NCI-H1105 treated with DMSO at 0.1 percent for 48 hours (cell line): ENCODE measurements around the gene GPR146.
"Not testable (repeated sequence)": the region's sequence is repeated elsewhere in the genome, so short reads cannot be mapped to it uniquely, and the experiment has no call there.

Experiments
- DNase-seq: peaks from one replicate; lab custom pipeline; 2025; lab: John Stamatoyannopoulos, UW

Gene GPR146

GRCh38 chr7:1025743-1026581 lies 18.4 kb upstream of the GPR146 start:
- DNase-seq: peak; percentile 94

DNA sequence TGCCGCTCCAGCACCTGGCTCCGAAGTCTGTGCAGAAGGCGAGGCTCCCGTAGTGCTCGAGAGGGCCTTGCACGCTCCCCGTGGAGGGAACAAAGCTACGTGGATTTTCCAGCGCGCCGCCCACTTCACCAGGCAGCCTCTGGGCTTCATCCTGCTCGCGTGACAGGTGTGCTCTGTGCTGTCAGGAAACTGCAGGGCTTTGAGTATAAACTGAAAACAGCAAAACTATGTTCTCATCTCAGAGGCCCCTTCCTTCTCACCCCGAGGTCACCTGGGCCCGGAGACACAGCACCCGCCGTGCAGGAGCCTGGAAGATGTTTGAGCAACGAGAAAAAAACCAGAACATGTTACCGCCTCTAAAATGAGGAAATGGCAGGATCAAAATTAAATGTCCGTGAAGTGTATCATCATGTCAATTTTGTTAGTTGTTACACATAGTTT lies 17.6 kb upstream of the GPR146 start:
- DNase-seq: no peak

GRCh38 chr7:1027242-1028043 lies 16.9 kb upstream of the GPR146 start:
- DNase-seq: peak; percentile 19

GRCh38 chr7:1028044-1028770 lies 16.1 kb upstream of the GPR146 start:
- peak; percentile 81 for DNase-seq

GRCh38 chr7:1028775-1029636 lies 15.3 kb upstream of the GPR146 start:
- DNase-seq: peak; percentile 48

- DNase-seq: no peak
Observed at GRCh38 chr7:1029637-1030443, 14.5 kb upstream of the GPR146 start.

DNA sequence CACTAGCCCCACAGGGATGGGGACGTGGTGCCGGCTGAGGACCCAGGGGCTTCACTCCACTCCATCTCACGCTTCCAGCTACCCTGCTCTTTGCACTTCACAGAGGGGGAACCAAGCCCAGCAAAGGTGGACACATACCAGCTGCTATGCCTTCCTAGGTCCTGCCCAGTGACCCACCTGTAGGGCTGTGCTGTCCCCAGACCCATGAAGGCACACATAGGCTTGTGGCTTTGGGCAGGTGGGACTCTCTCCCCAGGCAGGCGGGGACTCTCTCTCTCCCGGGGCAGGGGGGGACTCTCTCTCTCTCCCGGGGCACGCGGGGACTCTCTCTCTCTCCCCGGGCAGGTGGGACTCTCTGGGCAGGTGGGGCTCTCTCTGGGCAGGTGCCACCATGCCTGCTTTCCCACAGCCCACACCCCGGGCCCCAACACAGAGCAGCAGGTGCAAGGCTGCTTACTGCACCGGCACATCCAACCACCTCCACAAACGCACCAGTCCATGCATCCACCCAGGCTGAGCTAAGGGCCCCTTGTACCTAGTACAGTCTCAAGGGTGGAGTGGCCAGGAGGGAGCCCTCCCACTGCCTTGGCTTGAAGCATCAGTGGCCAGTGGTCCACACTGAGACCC lies 13.8 kb upstream of the GPR146 start:
- peak; percentile 18 for DNase-seq

DNA sequence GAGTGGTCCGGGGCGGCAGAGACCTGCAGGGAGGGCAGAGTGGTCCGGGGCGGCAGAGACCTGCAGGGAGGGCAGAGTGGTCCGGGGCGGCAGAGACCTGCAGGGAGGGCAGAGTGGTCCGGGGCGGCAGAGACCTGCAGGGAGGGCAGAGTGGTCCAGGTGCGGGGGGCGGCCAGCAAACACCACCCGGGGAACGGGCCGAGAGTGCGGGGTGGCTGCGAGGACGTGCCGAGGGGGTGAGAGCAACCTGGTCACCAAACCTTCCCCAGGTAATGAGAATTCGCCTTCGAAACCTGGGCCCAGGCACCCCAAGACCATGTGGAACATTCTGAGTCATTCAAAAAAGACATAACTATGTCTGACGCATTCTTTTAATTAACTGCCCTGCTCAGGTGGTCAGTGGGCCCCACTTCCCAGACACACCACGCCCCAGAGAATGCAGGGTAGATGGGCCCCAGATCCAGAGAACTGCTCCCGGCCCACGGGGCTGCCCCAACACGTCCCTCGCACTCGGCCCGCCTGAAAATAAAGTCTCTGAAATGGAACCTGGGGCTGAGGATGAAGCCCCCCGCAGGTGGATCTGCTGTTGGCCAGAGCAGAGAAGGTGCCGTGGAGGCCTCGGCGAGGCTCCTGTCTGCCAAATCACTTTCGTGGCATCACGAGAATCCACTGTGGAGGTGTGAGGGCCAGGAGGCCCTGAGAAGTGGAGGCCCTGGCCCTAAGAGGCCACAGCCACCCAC lies 12.5 kb upstream of the GPR146 start:
- DNase-seq: no peak

DNA sequence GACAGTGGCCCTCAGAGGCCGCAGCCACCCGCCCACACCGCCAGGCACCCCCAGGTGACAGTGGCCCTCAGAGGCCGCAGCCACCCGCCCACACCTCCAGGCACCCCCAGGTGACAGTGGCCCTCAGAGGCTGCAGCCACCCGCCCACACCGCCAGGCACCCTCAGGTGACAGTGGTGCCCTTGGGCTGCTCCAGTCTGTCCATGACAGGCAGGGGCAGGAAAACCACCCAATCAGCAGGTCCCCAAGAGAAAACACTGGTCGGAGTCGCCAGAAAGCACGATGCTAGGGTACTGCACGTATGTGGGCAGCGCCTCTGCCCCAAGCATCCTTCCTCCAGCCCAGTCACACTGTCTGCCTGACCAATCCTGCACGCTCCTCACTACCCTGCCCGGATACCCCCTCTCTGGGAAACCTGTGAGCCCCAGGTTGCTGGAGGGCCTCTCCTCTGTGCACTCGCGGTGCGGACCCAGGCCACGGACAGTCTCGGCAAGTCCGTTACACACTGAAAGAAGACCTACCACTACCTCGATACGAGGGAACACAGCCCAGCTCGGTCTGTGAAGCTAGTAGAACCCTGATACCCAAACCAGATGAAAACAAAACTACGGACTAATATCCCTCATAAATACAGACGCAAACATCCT lies 11.7 kb upstream of the GPR146 start:
- DNase-seq: no peak

GRCh38 chr7:1033546-1034145 lies 10.7 kb upstream of the GPR146 start:
- DNase-seq: no peak

- not testable (repeated sequence) for DNase-seq
Observed at GRCh38 chr7:1034769-1035168, 9.6 kb upstream of the GPR146 start.

DNA sequence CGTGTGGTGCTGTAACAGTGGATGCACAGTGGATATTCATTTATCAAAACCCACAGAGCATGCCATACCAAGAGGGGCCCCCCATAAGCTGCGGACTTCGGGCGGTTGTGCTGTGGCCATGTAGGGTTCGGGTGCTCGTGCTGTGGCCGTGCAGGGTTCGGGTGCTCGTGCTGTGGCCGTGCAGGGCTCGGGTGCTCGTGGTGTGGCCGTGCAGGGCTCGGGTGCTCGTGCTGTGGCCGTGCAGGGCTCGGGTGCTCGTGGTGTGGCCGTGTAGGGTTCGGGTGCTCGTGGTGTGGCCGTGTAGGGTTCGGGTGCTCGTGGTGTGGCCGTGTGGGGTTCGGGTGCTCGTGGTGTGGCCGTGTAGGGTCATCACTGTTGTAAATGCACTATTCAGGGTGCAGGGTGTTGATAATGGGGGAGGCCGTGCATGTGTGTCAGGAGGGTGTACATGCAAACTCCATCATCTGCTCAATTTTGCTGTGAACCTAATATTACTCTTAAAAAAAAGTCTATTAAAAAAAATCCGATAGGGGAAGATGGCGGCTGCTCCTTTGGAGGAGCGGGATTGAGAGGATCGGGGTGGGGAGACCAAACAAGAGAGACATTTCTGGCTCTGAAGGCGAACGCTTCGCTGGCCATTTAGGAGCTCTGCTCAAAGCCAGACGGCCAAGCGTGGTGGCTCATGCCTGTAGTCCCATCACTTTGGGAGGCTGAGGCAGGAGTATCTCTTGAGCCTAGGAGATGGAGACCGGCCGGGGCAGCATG lies 8.0 kb upstream of the GPR146 start:
- DNase-seq: not testable (repeated sequence)

DNA sequence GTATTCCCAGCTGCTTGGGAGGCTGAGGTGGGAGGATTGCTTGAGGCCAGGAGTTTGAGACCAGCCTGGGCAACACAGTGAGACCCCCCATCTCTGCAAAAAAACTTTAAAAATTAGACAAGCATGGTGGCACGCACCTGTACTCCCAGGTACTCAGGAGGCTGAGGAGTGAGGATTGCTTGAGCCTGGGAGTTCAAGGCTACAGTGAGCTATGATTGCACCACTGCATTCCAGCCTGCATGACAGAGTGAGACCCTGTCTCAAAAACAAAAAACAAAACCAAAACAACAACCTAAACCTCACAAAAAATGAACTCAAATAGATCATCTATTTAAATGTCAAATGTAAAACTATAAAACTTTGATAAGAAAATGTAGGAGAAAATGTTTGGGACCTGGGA lies 4.1 kb upstream of the GPR146 start:
- DNase-seq: not testable (repeated sequence)

DNA sequence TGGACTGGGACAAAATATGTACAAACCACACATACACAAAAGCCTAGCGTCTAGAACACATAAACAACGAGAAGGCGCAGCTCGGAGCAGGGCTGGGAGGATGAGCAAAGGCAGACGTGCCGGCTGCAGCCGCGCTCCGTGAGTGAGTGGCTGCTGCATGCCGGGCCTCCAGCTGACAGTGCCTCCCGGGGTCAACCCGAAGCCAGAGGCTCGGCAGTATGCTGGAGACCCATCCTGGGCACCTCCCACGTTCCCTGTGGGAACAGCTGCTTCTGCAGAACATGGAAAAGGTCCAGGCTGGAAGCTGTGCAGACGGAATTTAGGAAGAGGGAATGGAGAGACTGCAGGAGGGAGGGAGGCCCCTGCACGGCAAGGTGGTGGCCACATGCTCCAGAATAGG lies 3.6 kb upstream of the GPR146 start:
- no peak for DNase-seq

- no peak for DNase-seq
Observed at GRCh38 chr7:1041551-1042491, 2.5 kb upstream of the GPR146 start.

GRCh38 chr7:1042492-1042833 lies 1.9 kb upstream of the GPR146 start:
- no peak for DNase-seq
